Stimulated activated CD8-positive, alpha-beta memory T cell treated with anti-CD3 and anti-CD28 coated beads, Interleukin-7, amount 100 ng/mL, for 24 hours (primary cell): ENCODE measurements around the gene HSD17B3.
"Not testable (repeated sequence)": the region's sequence is repeated elsewhere in the genome, so short reads cannot be mapped to it uniquely, and the experiment has no call there.

Experiments used
- DNase-seq: peaks from one replicate; pipeline ENCODE4 v3.0.0-alpha.2; 2020; ENCODE audit warnings: low read depth

The HSD17B3 gene

DNA sequence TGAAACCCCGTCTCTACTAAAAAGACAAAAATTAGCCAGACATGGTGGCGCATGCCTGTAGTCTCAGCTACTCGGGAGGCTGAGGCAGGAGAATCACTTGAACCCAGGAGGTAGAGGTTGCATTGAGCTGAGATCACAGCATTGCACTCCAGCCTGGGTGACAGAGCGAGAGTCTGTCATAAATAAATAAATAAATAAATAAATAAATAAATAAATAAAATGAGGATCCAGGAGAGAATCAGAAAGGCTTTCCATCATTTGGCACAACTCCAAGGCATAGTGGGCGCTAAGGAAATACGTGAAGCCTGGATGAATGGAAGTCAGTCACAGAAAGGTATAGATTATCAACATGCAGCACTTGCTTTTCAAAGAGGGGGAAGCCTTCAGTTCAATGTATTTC is 65.6 kb downstream of the HSD17B3 start:
- not testable (repeated sequence) for DNase-seq

- no peak for DNase-seq
Measured at GRCh38 chr9:96232539-96233241, 69.3 kb downstream of the HSD17B3 start.

GRCh38 chr9:96232164-96232538 is 69.8 kb downstream of the HSD17B3 start:
- DNase-seq = no peak

DNA sequence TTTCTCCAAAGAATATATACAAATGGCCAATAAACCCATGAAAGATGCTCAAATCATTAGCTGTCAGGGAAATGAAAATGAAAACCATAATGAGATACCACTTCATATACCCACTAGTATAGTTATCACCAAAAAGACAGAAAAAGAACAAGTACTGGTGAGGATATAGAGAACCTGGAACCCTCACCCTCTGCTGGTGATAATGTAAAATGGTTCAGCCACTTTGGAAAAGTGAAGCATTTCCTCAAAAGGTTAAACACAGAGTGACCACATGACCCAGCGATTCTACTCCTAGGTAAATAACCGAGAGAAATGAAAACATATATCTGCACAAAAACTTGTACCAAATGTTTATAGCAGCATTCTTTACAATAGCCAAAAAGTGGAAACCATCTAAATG is 72.0 kb downstream of the HSD17B3 start:
- DNase-seq = no peak

DNA sequence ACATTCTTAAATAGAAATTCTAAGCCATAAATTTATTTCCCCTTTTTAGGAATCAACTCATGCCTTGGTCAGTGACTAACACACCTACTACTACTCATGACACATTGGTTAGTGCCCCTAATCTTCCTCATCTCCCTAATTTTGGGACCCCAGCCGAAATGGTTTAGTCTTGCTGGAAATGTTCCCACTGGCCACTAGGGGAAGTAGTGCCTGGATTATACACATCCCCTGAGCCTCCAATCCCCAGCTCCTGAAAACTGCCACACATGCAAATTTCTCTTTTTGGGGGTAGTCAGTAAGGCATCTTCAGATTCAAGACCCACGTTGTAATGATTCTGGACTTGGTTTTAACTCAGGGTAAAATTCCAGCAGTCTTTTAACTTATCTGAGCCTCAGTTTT is 79.8 kb downstream of the HSD17B3 start:
- DNase-seq = no peak

GRCh38 chr9:96219900-96220257 is 82.1 kb downstream of the HSD17B3 start:
- DNase-seq = no peak

DNA sequence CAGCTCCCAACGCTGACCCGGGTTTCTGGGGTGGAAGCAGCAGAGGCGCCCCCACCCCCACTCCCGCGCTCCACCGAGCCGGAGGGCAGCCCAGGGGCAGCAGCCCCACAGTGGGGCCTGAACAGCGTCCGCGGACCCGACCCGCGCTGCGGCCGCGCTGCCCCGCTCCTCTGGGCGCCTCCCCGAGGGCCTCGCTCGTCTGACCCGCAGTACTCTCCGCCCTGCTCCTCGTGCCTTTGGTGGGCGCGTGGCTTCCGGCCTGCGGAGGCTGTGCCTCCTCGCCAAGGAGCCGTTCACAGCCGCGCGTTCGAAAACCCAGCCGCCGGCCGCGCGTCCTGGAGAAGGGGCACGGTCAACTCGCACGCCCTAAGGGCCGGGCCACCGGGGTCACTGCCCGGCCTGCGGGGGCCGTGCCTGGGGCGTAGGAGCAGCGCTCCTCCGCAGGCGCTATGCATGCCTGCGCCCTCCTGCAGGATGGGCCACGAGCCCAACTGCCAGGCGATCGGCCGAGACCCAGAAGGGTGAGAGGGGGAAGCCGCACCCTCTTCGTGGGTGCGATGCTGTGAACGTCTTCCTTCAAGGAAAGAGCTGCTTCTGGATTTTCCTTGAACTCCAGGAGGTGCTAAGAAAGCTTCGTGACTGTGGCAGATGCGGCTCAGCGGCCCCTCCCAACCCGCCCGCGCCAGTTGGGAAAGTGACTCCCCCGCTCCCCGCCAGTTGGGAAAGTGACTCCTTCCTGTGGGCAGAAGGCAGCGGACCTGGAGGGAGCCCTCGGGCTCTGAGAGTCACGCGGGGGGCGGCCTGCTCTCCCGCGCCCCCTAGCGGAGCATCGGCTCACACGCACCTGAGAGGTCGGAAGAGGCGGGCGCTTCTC is 82.7 kb downstream of the HSD17B3 start:
- peak; percentile 14 for DNase-seq

GRCh38 chr9:96217754-96218693 is 84.0 kb downstream of the HSD17B3 start:
- peak; percentile 70 for DNase-seq

DNA sequence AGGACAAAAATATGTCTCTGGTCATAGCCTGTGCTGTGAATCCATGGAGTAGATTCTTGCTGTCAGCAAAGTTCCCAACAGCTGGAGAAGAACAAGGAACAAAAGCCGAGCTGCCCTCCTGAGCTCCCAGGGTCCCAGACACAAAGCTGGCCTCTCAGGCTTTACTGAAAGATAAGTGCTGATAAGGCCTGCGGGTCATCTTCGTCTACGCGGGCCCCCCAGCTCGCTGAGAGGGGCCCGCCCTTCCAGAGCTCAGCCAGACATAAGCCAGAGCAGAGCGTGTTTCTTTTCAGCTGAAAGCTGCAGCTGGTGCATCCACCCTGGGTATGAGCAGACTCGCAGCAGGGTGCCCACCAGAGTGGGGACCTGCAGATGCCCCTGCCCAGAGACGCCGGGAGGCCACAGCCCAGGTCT is 84.7 kb downstream of the HSD17B3 start:
- no peak for DNase-seq

GRCh38 chr9:96216583-96216982 is 85.4 kb downstream of the HSD17B3 start:
- DNase-seq = no peak

DNA sequence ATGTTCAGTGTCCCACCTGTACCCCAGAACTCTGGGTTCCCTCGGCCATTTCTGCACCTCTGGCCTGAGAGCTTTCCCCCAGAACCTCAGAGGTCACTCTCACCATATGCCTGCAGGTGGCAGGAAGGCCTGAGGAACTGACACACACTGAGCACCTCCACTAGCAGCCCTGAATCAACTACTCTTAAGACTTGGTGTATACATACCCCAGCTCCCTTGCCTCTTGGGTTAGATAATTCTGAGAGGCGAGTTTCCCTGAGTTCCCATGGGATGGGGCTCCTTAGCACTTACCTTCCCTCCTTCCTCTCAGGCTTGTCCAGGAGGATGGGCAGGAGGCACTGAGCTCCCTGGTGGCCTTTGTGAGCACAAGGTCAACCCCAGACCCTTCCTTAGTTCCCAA is 86.1 kb downstream of the HSD17B3 start:
- no peak for DNase-seq

DNA sequence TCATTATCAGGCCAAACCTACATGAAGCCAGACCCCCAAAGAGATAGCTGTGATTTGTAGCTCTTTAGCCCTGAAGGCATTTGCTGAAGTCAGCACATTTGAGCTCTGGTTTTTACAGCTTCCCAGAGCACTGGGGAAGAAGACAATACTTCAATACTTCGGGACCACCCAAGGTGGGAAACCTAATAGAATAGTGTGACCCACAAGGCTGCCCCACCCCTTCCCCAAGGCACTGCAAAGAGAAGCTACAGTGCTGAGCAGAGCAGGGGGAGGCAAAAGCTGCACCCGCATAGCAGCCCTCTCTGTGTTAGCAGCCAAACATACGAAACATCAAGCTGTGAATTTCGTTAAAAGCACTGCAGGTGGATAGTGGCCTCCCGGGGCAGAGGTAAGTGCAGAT is 87.3 kb downstream of the HSD17B3 start:
- DNase-seq = no peak

GRCh38 chr9:96209407-96210271 is 92.3 kb downstream of the HSD17B3 start:
- DNase-seq = no peak

DNA sequence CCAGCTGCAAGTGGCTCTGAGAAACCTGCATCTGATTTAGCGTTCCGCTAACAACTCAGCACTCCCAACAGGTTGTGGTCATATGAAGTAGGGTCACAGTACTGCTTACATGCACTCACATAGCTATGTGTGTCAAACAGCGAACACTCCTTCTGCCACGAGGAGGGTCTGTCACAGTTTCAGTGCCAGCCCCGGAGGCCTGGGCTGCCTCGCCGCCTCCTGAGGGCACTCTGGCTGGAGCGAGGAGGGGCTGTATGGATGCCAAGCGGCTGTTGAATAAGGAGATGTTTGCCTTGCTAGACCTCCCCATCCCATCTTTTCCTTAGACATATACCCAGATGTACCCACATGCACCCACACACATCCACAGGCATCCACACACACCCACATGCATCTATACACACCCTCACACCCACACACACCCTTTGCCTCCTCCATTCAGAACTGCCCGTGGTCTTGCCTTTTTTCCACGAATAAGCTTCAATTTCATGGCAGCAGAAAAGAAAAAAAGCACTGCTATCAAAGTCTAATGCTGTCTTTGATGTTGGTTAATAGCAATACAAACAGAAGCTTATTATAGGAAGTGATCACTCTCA is 95.7 kb downstream of the HSD17B3 start:
- DNase-seq = no peak

- no peak for DNase-seq
Measured at GRCh38 chr9:96204853-96205252, 97.1 kb downstream of the HSD17B3 start.

- DNase-seq = no peak
Measured at GRCh38 chr9:96203867-96204501, 98.0 kb downstream of the HSD17B3 start.

DNA sequence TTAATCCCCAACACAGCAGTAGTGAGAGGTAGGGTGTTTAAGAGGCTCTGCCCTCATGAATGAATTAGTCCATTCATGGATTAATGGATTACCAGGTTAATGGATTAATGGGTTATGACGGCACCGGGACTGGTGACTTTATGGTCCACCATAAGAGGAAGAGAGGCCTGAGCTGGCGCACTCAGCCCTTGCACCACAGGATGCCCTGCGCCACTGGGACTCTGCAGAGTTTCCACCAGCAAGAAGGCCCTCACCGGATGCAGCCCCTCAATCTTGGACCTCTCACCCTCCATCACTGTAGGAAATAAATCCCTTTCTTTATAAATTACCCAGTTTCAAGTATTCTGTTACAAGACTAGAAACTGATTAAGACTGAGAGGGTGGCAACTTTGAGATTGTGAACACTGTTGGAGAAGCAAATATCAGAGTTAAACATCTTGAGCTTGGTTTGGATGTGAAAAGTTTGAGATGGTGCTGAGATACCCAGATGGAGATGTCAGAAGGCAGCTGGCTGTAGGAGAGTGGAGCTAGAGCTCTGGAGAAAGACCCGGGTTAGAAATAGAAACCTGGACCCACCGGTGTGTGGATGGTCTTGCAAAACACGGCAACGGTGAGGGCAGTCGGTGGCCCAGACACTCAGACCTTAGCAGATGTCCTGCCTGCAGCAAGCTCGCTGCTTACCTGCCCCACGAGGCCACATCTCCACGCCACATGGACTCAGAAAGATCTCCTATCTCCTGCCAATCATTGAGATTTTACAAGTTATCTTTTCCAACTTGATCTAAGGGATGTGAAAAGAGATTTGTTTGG is 98.8 kb downstream of the HSD17B3 start:
- no peak for DNase-seq

DNA sequence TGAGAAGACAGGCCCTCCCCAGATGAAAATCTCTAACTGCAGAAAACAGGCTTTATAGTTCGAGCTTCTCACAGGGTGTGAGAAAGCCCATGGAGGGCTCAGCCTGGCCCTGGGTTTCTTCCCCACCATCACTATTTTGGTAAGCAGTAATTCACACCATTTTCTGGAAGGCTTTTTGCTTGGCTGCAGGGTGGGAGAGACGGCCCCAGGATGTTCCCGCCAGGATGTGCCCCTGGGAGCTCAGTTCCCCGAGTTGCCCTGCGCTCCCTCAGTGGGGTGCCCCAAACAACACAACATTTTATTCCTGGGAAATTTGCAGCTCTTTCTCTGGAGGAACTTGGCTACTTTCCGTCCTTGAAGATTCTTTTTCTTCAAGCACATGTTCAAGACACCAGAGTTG is 100.8 kb downstream of the HSD17B3 start:
- DNase-seq = no peak

DNA sequence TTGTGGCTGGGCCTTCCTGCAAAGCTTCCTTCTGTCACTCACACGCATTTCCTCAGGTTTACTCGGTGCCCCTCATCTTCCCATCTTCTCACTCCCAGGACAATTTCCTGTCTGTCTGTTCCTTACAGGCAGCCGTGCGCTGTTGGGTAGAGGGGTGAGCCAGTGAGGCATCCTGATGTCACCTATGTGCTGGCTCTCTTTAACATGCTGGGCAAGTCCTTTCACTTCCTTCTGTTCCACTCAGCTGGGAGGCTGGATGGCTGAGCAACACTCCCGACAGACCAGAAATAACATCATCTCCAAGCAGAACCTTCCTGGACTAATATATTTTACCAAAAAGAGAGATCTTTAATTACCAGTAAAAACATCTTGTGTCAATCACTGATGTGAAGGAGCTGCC is 103.0 kb downstream of the HSD17B3 start:
- no peak for DNase-seq

DNA sequence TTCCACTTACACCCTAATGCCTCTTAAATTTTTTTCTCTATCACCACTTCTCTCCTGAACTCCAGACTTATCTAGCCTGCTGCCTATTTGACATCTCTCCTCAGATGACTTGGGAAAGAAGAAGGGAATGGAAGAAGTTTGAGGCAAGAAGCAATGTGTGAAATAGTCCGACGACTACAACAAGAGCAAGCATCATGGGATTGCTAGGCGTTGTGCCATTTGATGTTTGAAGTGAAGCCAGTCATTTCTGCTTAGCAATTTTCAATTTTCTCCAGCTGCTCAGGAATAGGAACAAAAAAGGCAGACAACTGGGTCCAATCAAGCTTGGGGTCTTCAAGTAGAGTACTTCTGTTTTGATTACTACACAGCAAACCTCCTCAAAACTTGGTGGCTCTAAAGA is 106.4 kb downstream of the HSD17B3 start:
- no peak for DNase-seq
